H7 (cell line): ENCODE data around the gene SEMA3C. TPM values are rescaled to one million over a fixed set of nuclear protein-coding genes. Genes with fewer than 3 reads are reported as not detected.

Experiments used
- DNase-seq: peaks from one replicate; pipeline ENCODE4 v3.0.0; 2012
- H3K27me3 ChIP-seq: 2 replicates; pipeline ENCODE4 v1.6.0; 2011; ENCODE audit warnings: mild to moderate bottlenecking, low read length; ENCODE audit not compliant: control insufficient read depth, insufficient read depth
- H3K36me3 ChIP-seq: replicated peaks from 2 replicates; pipeline ENCODE4 v1.5.1; 2011; ENCODE audit warnings: low read length; ENCODE audit not compliant: control insufficient read depth, insufficient read depth
- H3K4me3 ChIP-seq: 2 replicates; pipeline ENCODE4 v1.5.1; 2011; ENCODE audit warnings: low read depth, mild to moderate bottlenecking, control low read depth, low read length, moderate library complexity; ENCODE audit not compliant: insufficient read depth
- total RNA-seq: library from RNA; depleted of rRNA; stranded (reverse); fragments of >200 nt; shearing (Covaris generic); gene quantifications from 2 replicates; pipeline ENCODE4 v1.2.3, GENCODE V29; 2014

Gene SEMA3C
- total RNA-seq, 1 experiment from 2014 or later, result 2.1 TPM

DNA sequence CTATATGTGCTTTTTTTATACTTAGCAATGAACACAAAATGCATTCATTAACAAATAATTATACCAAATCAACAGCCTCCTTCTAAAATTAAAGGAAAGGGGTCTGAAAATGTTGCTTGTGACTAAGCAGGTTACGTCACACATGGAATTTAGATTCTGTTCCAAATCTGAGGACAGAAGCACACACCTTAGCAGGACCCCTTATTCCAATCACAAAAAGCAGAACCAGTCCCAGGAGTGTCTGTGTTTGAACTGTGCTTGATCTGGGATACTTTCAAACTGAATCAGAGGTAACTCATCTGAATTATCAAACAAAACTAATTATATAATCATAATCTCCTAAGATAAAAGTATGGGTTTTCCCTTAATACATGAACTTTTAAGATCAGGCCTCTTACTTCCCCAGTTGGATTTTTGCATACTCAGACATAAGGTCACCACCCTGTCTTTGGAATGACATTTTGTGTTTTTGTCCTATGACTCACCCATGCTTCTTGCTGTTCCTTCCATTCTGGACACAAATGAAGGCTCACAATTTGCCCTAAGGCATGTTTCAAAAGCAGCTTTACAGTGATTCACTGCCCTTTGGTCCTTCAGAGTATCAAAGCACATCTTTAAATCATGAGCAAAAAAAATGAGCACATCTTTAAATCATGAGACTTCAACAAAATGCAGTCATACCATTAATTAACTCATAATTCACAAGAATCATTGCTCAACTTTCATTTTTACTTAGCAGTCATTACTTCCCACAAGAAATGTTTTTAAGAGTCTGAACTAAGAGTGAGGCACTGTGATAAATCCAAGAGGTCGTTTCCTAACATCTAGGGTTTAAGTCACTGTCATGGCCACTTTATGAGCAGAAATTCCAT lies 35.5 kb downstream of the SEMA3C start:
- no peaks in the 10 kb centered on the region for H3K27me3 ChIP-seq
- DNase-seq, result no peak
- no peaks in the 10 kb centered on the region for H3K36me3 ChIP-seq
- no peak overlapping the region for H3K4me3 ChIP-seq

DNA sequence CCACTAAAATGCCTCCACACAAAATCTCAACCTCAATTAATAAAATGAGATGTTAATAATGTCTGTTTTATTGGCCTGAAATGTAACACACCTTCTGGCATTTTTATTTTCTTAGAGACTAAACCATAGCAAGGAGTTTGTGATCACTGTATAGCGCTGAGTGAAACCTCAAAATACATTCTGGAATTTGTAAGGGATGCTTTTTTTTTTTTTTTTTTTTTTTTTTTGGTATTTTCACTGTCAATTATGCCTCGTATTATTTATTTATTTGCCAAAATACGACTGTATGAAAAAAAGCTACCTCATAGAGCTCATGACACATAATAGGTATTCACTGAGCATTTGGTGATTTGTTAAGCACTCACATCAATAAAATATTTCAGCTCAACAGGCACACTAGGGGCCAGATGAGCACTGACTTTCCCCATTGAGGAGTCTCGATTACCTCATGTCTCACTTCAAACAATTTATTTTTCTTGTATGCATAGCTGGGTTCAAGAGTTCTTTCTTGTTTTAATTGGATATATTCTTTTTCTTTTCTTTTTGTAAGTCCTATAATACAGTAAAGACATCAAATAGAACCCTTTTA lies 36.5 kb downstream of the SEMA3C start:
- no peak overlapping the region for H3K4me3 ChIP-seq
- no peaks in the 10 kb centered on the region for H3K27me3 ChIP-seq
- DNase-seq, result no peak
- H3K36me3 ChIP-seq, result no peaks in the 10 kb centered on the region

DNA sequence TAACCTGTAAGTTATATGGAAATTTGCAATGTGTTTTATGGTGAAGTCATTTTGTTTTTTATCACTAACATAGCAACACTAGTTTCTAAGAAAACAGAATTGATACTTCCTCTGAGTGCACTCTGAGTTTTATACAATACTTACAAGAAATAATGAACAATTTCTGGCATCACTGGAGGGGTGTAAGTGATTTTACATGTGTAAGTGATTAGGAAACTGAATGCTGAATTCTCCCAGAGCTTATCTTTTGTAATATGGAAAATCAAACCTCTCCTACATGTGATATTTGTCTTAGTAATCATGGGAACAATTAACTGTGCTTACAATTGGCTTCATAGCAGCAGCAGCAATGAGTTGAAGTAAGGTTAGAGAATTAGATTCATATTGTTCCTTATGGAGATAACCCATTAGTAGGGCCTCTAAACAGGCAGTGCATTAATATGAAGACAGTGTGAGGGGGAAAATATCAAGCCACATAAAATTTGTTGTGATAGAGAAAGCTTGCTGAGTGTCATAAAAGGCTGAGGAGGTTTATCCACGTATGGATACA lies 37.4 kb downstream of the SEMA3C start:
- no peak for DNase-seq
- H3K4me3 ChIP-seq, result no peak overlapping the region
- H3K36me3 ChIP-seq, result no peaks in the 10 kb centered on the region
- no peaks in the 10 kb centered on the region for H3K27me3 ChIP-seq

DNA sequence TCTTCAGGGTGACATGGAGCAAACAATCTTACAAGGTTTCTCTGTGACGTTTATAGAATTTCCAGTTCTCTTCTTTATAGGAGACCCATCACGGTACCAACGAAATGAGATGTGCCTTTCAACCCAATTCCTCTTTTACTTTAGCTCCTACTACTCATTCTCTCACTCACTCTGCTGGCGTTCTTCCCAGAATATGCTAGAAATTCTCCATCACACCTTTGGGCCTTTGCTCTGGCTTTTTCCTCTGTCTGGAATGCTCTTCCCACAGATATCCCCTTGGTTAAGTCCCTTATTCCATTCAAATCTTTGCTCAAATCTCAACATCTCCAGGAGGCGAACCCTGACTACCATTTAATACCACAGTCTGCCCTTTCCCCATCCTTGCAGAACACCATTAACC lies 39.0 kb downstream of the SEMA3C start:
- DNase-seq, result no peak
- Histone ChIP-seq H3K4me3 (no peak overlapping the region), H3K27me3 (no peaks in the 10 kb centered on the region), H3K36me3 (no peaks in the 10 kb centered on the region)

DNA sequence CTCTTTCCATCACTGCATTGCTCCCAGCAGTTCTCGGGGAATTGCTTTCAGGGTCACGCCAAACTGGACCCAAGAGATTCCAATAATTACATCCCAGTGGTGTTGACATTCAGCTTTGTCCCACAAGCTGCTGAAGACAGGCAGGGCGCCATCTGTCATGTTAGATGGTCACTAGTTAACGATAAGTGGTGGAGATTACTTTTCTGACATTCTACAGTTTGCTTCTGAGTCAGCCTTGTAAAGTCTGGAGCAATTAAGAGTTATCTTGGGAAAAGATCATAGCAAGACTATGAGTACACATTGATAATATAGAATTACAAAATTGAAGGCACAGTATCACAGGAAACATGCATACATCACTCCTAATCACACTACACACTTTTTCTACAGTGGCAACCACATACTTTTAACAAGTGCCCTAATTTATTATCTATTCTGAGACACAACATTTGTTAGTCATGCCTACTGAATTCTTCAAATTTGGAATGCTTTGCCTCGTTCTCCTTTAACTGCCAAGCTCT lies 41.9 kb downstream of the SEMA3C start:
- no peaks in the 10 kb centered on the region for H3K36me3 ChIP-seq
- DNase-seq, result no peak
- no peak overlapping the region for H3K4me3 ChIP-seq
- H3K27me3 ChIP-seq, result no peaks in the 10 kb centered on the region

DNA sequence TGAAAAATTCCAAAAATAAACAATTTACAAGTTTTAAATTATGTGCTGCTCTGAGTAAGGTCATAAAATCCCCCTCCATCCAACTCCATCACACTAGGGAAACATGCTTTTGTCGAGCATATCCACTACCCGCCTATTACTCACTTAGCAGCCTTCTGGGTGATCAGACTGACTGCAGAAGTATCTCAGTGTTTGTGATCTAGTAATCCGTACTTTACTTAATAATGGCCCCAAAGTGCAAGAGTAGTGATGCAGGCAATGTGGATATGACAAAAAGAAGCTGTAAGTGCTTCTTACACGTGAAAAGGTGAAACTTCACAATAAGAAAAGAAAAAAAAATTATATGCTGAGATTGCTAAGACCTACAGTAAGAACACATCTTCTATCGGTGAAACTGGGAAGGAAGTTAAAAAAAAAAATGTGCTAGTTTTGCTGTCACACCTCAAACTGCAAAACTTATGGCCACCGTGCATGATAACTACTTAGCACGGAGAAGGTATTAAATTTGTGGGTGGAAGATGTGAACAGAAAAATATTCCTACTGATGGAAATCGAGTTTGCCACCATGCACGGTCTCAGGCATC lies 43.2 kb downstream of the SEMA3C start:
- Histone ChIP-seq H3K4me3 (no peak overlapping the region), H3K27me3 (no peaks in the 10 kb centered on the region), H3K36me3 (no peaks in the 10 kb centered on the region)
- no peak for DNase-seq

DNA sequence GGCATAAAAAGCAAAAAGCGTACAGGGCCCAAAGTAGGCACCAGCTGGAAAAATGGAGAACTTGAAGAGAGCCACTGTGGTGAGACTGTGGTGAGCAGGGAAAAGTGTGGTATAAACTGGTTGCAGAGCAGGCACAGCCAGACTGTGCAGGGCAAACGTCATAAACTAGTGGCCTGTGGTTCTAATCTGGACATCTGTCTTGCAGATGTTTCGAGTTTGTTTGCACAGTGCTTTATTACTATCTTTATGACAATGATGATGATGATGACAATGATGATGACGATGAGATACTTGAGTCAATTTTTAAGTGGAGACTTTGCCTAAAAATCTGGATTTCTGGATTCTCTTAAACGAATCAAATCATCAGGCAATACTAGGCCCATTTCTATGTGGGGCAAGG lies 45.7 kb downstream of the SEMA3C start:
- no peaks in the 10 kb centered on the region for H3K27me3 ChIP-seq
- no peaks in the 10 kb centered on the region for H3K36me3 ChIP-seq
- no peak overlapping the region for H3K4me3 ChIP-seq
- DNase-seq, result no peak

DNA sequence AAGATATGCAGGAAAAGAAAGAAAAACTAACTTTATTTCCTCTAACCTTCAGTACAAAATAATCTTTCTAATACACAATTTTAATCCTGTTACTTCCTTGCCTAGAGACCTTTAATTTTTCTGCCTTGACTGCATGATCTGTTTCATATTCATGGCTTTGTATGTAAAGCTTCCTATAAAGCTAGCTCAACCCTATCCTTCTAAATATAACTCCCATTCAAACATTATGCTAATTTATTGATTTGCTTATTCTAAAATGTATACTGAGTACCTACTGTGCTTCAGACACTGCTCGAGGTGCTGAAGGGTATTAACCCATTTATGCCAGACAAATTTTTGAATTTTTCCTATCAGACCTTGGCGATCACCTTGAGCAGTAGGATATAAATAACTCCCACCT lies 47.6 kb downstream of the SEMA3C start:
- no peak overlapping the region for H3K4me3 ChIP-seq
- no peaks in the 10 kb centered on the region for H3K36me3 ChIP-seq
- H3K27me3 ChIP-seq, result no peaks in the 10 kb centered on the region
- DNase-seq, result no peak

DNA sequence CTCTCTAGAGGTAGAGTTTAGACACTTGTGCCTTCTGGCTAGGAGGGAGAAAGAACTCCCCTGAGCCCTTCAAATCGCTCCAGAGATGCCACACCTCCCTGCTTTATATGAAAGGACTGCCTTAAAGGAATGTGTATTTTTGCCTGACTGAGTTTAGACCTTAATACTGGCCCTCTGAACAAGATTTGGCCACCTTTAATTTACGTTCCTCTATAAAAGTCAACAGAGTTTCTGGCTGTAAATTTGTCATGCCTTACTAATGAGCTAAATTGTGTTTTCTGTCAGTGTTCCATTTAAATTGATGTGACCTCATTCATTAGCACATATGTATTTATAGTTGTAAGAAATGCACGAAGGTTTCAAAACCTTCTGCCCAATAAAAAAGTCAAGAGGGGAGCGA lies 48.0 kb downstream of the SEMA3C start:
- no peak for DNase-seq
- Histone ChIP-seq H3K36me3 (no peaks in the 10 kb centered on the region), H3K27me3 (no peaks in the 10 kb centered on the region), H3K4me3 (no peak overlapping the region)

DNA sequence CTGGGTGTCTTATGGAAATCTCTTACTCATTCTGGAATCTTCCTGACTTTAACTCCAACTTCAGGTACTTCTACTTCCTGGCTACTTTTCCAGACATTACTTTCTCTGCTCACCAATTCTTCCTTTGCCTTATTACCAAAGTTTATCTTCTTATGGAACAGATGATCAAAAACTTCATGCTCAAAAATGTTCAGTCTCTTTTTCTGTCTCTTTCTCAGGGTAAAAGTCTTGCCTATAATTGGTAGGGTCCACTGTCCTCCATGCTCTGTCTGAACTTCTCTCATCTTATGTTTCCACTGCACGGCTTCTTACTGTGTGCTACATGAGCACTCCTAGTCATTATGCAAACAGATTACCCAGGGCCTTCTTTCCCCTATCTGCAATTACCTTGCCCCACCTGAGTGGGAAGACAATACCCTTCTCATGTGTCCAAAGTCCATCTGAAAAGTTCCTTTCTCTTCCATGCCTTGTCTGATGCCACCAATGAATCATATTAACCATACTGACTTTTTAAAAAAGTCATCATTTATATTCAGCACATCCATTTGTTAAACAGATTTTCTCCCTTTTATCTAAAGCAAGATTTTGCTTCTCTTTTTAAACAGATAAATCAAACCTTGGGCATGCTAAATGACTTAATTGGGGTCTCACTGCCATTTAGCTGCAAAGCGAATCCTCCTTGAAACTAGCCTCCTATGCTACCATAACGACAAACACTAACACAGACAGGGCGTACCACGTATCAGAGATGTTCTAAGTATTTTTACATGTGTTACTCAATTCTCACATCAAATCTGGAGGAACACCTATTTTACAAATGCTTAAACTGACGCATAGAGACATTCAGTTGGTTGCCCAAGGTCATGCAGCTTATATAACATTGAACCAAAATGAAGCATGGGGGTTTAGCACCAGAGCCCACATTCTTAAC lies 48.8 kb downstream of the SEMA3C start:
- DNase-seq, result no peak
- Histone ChIP-seq H3K27me3 (no peaks in the 10 kb centered on the region), H3K4me3 (no peak overlapping the region), H3K36me3 (no peaks in the 10 kb centered on the region)

DNA sequence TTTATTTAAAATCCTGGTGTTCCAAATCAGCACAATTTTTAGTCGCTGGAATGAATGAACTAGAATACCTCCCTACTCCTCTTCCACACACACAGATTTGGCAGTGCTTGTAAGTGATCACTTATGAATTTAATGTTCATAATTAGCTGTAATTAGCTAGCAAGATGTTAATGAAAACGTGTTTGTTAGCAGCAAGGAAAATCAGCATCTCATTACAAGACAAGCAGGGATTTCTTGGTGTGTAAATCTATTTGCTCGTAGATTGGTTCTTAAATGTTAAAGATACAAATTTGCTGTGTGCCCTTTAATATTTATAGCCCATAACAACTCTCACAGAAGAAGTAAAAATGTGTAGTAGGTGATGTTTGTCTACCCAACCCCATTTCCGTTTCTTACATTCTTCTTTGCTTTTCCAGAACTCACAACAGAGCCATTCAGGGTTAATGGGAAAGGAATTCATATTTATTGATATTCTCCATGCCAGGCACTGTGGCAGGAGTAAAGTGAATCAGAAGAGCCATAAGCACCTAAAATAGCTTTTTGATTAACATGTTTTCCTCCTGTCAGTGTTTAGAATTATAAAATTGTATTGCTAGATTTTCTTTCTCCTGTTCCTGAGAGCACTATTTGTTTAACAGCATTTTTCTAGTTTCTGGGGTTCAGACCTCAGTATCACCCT lies 49.6 kb downstream of the SEMA3C start:
- no peaks in the 10 kb centered on the region for H3K27me3 ChIP-seq
- no peaks in the 10 kb centered on the region for H3K36me3 ChIP-seq
- no peak for DNase-seq
- H3K4me3 ChIP-seq, result no peak overlapping the region

DNA sequence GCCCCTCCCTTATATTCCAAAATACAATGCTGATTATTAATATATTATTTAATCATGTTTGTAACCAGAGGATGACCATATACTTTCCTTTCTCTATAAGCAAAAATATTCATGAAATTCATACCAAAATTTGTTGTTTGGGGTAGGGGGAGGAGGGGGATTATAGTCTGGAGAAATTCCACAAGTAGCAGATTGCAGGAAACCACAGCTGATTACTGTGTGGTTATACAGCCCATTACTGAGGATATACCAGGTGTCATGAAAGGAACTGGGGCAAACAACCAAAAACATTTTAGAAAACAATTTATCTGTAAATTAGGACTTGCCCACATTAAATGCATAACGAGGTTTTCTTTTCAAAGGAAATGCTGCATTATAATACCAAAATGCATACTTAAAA lies 50.3 kb downstream of the SEMA3C start:
- no peak overlapping the region for H3K4me3 ChIP-seq
- DNase-seq, result no peak
- no peaks in the 10 kb centered on the region for H3K36me3 ChIP-seq
- H3K27me3 ChIP-seq, result no peaks in the 10 kb centered on the region

DNA sequence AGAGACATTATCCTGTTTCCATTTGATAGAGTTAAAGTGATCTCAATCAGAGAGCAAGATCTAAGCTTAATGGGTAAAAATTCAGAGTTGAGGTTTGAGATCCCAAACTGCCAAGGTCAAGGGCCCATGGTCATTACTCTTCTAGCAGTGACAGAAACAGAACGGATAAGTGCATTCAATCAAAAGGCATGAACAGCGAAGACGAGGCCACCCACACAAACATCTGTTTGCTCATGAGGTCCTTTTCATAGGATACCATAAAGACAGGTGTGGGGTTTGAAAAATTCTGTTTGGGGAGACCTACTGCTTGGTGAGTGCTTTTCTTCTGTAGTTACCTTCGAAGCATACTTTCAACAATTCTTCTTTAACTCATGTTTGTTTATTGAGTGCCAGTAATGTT lies 58.3 kb downstream of the SEMA3C start:
- no peak for DNase-seq
- no peaks in the 10 kb centered on the region for H3K36me3 ChIP-seq
- H3K27me3 ChIP-seq, result no peaks in the 10 kb centered on the region
- no peak overlapping the region for H3K4me3 ChIP-seq
